ENCODE results near the gene GSTP1.

- TF ChIP-seq CTCF (conservative IDR thresholded peaks at IDR 0.05; ENCODE audit: low read length), result no peak
- no peak for TF ChIP-seq EZH2phosphoT487 (IDR thresholded peaks at IDR 0.05; ENCODE audit: borderline replicate concordance, low read depth, low read length)
Measured at GRCh38 chr11:67541198-67541597, 42.4 kb upstream of the GSTP1 start.

All from OCI-LY7 (cell line).